ENCODE data around the gene PRTG.

DNA sequence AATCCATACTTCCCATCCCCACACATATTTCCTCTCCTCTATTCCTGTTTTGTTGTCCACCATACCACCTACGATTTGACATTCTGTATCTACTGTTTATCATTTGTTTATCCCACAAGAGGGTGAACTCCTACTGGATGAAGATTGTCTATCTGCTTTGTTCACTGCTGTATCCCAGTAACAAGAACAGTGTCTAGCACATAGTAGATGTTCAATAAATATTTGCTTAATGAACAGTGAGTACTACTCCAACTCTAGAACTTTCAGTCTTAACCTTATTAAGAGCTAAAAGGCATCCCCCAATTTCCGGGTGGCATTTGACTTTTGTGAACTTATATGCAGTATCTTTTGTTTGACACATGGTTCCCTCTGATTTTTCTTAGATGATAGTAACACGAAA is 156.1 kb downstream of the PRTG start:
- TF ChIP-seq, protein P1, sequence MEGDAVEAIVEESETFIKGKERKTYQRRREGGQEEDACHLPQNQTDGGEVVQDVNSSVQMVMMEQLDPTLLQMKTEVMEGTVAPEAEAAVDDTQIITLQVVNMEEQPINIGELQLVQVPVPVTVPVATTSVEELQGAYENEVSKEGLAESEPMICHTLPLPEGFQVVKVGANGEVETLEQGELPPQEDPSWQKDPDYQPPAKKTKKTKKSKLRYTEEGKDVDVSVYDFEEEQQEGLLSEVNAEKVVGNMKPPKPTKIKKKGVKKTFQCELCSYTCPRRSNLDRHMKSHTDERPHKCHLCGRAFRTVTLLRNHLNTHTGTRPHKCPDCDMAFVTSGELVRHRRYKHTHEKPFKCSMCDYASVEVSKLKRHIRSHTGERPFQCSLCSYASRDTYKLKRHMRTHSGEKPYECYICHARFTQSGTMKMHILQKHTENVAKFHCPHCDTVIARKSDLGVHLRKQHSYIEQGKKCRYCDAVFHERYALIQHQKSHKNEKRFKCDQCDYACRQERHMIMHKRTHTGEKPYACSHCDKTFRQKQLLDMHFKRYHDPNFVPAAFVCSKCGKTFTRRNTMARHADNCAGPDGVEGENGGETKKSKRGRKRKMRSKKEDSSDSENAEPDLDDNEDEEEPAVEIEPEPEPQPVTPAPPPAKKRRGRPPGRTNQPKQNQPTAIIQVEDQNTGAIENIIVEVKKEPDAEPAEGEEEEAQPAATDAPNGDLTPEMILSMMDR (IDR thresholded peaks at IDR 0.05): no peak
- TF ChIP-seq POLR2A (IDR thresholded peaks at IDR 0.05): no peak
